Uterus (tissue), 4 donors: ENCODE results near the gene SLC37A4. TPM values are rescaled to one million over a fixed set of nuclear protein-coding genes. Genes with fewer than 3 reads are reported as not detected.

Source experiments
- DNase-seq, 2 donors: peaks; one replicate each; pipeline ENCODE4 v3.0.0-alpha.2; 2019 to 2020
- H3K27ac ChIP-seq, 2 donors: fragments of 200-600 bp; sonication (generic); 1 replicate in 1 of 2; 2 replicates in 1 of 2; pipeline ENCODE4 v1.5.1; 2016 to 2018
- H3K27me3 ChIP-seq, 2 donors: fragments of 200-600 bp; sonication (generic); one replicate each; pipeline ENCODE4 v1.5.1; 2018 to 2019; ENCODE audit warnings: control low read depth in 1 of 2
- H3K36me3 ChIP-seq, 2 donors: fragments of 200-600 bp; sonication (generic); one replicate each; pipeline ENCODE4 v1.5.1; 2019; ENCODE audit warnings: control low read depth in 1 of 2
- H3K4me1 ChIP-seq, 2 donors: fragments of 200-600 bp; sonication (generic); one replicate each; pipeline ENCODE4 v1.5.1; 2018 to 2019; ENCODE audit warnings: control low read depth in 1 of 2
- H3K4me3 ChIP-seq, 2 donors: fragments of 200-600 bp; sonication (generic); 1 replicate in 1 of 2; 2 replicates in 1 of 2; pipeline ENCODE4 v1.5.1; 2018 to 2019; ENCODE audit warnings: mild to moderate bottlenecking in 1 of 2
- H3K9me3 ChIP-seq, 2 donors: fragments of 200-600 bp; sonication (generic); one replicate each; pipeline ENCODE4 v1.5.1; 2019; ENCODE audit warnings: control low read depth in 1 of 2
- CTCF ChIP-seq, 4 experiments: fragments of 200-600 bp in 2 of 4; fragments of 450-650 bp in 2 of 4; sonication (generic) in 2 of 4; IDR thresholded peaks; one replicate each; pipeline ENCODE4 v1.5.1; 2016 to 2019; ENCODE audit warnings: antibody characterized with exemption in 4 of 4, mild to moderate bottlenecking in 2 of 4, moderate library complexity in 1 of 4
- POLR2A ChIP-seq, 2 donors: fragments of 450-650 bp; IDR thresholded peaks; one replicate each; pipeline ENCODE4 v1.6.1; 2016; ENCODE audit warnings: antibody characterized with exemption in 2 of 2, mild to moderate bottlenecking in 1 of 2, moderate library complexity in 1 of 2
- intact Hi-C: fragments of 100-400 bp; cut with DNase I; formaldehyde crosslinking; loops from one replicate; pipeline ENCODE4 v1.15.1; 2023; ENCODE audit warnings: low total_unique reads
- total RNA-seq, 4 donors: library from RNA; depleted of rRNA in 3 of 4; stranded (reverse); fragments of >200 nt in 3 of 4; gene quantifications; one replicate each; pipeline versions ENCODE4 v1.1.0 to v1.2.4, GENCODE V29; 2014 to 2023
- donor health status: DM: yes; HTN: yes; CAD: no.

The SLC37A4 gene
- total RNA-seq, 4 donors from 2014 or later = 7.4 to 18.1 (median 11.9) TPM

- DNase-seq = no peak
- TF ChIP-seq CTCF (IDR thresholded peaks at IDR 0.05) (no peak), POLR2A (IDR thresholded peaks at IDR 0.05) (no peak)
- H3K27me3 ChIP-seq = no peaks in the 10 kb centered on the region
- H3K9me3 ChIP-seq = no peaks in the 10 kb centered on the region
- H3K27ac ChIP-seq = no peak overlapping the region
- no peaks in the 10 kb centered on the region for H3K4me1 ChIP-seq
- intact Hi-C loops = no loop called here
- no peaks in the 10 kb centered on the region for H3K36me3 ChIP-seq
- H3K4me3 ChIP-seq = no peak overlapping the region
Measured at GRCh38 chr11:119049081-119049480, 18.4 kb upstream of the SLC37A4 start.

- H3K4me1 ChIP-seq = no peaks in the 10 kb centered on the region
- no peak for DNase-seq
- no peaks in the 10 kb centered on the region for H3K9me3 ChIP-seq
- no peak overlapping the region for H3K27ac ChIP-seq
- H3K27me3 ChIP-seq = no peaks in the 10 kb centered on the region
- intact Hi-C loops = no loop called here
- H3K36me3 ChIP-seq = no peaks in the 10 kb centered on the region
- no peak for TF ChIP-seq CTCF (IDR thresholded peaks at IDR 0.05)
- no peak for TF ChIP-seq POLR2A (IDR thresholded peaks at IDR 0.05)
- H3K4me3 ChIP-seq = no peak overlapping the region
Measured at GRCh38 chr11:119048644-119049043, 18.0 kb upstream of the SLC37A4 start.

GRCh38 chr11:119047205-119047604 is 16.5 kb upstream of the SLC37A4 start:
- intact Hi-C loops = no loop called here
- no peaks in the 10 kb centered on the region for H3K9me3 ChIP-seq
- no peak overlapping the region for H3K27ac ChIP-seq
- DNase-seq = no peak
- H3K4me3 ChIP-seq = no peak overlapping the region
- H3K4me1 ChIP-seq = no peaks in the 10 kb centered on the region
- no peaks in the 10 kb centered on the region for H3K36me3 ChIP-seq
- no peaks in the 10 kb centered on the region for H3K27me3 ChIP-seq
- TF ChIP-seq CTCF (IDR thresholded peaks at IDR 0.05) (no peak), POLR2A (IDR thresholded peaks at IDR 0.05) (no peak)

- H3K27ac ChIP-seq = no peak overlapping the region
- no peak overlapping the region for H3K4me3 ChIP-seq
- no peaks in the 10 kb centered on the region for H3K36me3 ChIP-seq
- TF ChIP-seq CTCF (IDR thresholded peaks at IDR 0.05) = no peak
- no peak for TF ChIP-seq POLR2A (IDR thresholded peaks at IDR 0.05)
- intact Hi-C loops = no loop called here
- no peaks in the 10 kb centered on the region for H3K4me1 ChIP-seq
- no peaks in the 10 kb centered on the region for H3K9me3 ChIP-seq
- DNase-seq = no peak
- H3K27me3 ChIP-seq = no peaks in the 10 kb centered on the region
Measured at GRCh38 chr11:119046489-119046888, 15.8 kb upstream of the SLC37A4 start.

- intact Hi-C loops = no loop called here
Measured at GRCh38 chr11:119044708-119045107, 14.0 kb upstream of the SLC37A4 start.

More at GRCh38 chr11:119044708-119045107, 14.0 kb upstream of the SLC37A4 start:
- Histone ChIP-seq H3K4me1 (no peaks in the 10 kb centered on the region), H3K27ac (no peak overlapping the region), H3K36me3 (no peaks in the 10 kb centered on the region), H3K27me3 (no peaks in the 10 kb centered on the region), H3K9me3 (no peaks in the 10 kb centered on the region), H3K4me3 (no peak overlapping the region)
- no peak for DNase-seq
- no peak for TF ChIP-seq CTCF (IDR thresholded peaks at IDR 0.05)
- TF ChIP-seq POLR2A (IDR thresholded peaks at IDR 0.05) = no peak
